Measurements from ENCODE around the gene ZNF512B.

DNA sequence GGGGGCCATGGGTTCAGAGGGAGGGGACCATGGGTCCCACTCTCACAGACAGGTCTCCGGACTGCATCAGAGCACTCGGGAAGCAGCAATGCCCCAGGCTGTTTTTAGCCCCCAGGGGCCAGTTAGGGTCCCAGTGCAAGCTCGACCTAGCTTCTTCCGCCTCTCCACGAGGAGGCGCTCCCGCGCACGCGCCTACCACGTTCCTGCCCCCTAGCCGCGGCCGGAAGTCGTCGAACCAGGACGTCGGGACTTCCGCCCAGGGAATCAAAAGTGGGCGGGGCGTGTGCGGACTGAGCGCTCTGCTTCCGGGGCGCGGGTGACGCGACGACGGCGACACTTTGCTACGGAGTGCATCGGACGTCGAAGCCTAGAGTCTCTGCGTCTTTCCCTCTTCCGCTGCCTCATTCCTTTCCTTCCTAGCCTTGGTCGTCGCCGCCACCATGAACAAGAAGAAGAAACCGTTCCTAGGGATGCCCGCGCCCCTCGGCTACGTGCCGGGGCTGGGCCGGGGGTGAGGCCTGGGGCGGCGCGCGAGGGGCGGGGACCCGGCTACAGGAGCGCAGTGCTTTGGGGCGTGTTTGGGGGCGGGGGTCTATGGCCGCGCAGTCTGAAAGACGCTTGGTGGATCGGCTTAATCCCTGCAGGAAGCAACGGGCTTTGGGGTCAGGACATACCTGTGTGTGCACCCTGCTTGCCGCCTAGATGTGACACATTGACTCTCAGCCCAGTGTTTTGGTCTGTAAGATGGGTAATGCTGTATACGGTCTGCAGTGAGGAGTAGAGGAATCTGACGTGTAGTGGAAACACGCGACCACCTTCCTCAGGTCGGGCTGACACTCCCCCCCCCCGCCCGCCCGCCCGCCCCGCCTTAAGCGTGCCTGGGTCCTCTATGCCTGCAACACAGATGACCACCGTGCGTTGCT is 11.3 kb upstream of the ZNF512B start, which contains the start of gene PRPF6:
- TF ChIP-seq POLR2A (IDR thresholded peaks at IDR 0.05; ENCODE audit: low read depth, low read length) (peak; percentile 82), POLR2AphosphoS5 (IDR thresholded peaks at IDR 0.05; ENCODE audit: low read depth, low read length) (peak; percentile 86), TAF1 (IDR thresholded peaks at IDR 0.05; ENCODE audit: borderline replicate concordance, low read depth, low read length) (peak; percentile 46; the same call in 1 of the 2 replicates)

Measured in GM12892 (cell line).